CD4-positive, alpha-beta T cell treated with Interleukin-2 at 100 ng/mL for 4 hours (primary cell): ENCODE results near the gene E2F1.

Experiments used
- DNase-seq: peaks from one replicate; pipeline ENCODE4 v3.0.0-alpha.2; 2020; ENCODE audit warnings: low spot score

E2F1 gene

GRCh38 chr20:33671573-33672288 lies 14.5 kb downstream of the E2F1 start:
- DNase-seq = no peak

DNA sequence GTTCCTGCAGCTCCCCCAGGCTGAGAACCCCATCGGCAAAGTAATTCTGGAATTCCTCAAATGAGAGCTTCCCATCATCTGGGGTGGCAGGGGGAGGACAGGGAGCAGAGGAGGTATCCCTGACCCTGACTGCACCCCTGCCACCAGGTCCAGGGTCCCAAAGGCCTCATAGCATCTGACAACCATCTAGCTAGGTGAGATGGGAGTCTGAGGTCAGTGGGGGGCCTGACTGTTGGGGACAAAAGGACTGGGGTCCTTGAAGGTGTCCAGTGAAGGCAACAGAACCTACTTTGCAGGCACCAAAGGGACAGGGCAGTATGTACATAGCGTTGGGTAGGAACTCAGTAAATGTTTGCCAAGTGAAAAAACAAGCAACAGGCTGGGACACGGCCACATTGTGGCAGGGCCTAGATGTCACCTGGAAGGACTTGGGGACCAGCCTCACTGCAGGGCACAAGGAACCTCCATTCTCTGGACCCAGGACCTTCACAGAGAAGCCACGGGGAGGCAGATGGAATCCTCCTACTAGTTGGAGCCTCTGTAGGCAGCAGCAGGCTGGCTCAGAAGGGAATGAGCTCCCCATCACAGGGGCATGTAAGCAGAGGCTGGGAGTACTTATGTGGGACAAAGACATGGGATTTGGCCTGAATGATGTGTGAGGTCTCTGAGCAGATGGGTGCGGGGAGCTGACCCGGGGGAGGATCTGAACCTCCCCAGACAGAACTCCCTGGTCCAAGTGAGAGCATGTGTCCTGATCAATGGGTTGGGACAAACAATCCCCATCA lies 15.3 kb downstream of the E2F1 start:
- DNase-seq = no peak

DNA sequence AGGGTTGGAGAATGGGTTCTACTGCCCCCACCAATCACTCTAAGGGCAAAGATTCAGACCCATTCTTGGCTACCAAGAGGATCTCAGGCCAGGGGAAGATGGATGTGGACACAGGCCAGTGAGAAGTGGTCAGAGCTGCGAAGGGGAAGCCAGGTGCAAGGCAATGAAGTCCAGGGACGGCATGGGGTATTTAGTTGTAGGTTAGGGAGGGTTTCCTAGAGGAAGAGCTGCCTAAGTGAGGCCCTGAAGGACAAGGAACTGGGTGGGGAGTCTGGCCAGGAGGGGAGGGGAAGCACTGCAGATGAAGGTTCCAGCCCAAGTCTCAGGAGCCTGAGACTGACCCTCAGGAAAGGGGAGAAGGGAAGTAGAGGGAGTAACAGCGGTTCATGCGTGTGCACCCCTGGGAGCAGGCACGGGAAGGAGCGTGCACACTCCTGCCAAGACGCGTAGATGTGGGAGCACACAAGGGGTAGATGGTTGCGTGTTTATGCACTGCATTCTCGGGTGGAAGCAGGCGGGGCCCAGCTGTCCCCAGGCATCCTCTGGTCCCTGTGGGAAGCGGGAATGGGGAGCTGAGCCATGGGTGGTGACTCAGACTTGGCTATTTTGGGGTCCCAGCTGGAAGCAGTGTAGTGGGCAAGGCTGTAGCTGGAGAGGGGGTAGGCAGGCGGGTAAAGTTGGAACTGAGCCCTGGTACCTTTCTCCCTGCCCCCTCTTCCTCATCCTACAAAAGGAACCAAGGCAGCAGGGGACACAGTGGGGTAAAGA lies 16.1 kb downstream of the E2F1 start:
- DNase-seq = no peak

- no peak for DNase-seq
Measured at GRCh38 chr20:33669224-33669623, 17.0 kb downstream of the E2F1 start.

DNA sequence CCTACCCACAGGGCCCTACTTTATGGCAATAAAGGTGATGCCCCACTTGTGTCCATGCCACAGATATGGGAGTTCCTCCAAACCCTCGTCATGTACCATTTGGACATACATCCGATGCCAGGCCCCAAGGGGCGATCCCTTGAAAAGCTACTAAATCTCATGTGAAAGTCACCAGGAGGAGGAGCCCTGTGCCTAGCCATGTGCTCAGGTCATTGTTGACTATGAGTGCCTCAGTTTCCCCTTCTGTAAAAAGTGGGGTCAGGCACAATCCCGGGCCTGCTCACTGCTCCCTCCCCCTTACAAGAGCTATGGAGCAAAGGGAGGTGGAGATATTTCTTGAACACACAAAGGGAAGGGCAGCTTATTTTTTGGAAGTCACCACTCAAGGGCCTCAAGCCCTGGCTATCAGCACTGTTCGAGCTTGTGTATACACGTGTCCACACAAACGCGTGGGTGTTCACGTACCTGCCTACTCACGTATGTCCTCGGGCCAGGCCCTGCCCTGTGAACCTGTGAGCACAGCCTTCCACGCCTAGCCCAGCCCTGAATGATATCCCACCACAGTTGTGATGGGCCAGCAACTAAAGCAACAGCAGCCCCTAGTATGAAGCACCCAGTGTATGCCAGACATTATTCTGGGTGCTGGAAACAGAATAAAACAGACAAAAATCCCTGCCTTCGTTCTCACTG lies 17.6 kb downstream of the E2F1 start:
- no peak for DNase-seq

DNA sequence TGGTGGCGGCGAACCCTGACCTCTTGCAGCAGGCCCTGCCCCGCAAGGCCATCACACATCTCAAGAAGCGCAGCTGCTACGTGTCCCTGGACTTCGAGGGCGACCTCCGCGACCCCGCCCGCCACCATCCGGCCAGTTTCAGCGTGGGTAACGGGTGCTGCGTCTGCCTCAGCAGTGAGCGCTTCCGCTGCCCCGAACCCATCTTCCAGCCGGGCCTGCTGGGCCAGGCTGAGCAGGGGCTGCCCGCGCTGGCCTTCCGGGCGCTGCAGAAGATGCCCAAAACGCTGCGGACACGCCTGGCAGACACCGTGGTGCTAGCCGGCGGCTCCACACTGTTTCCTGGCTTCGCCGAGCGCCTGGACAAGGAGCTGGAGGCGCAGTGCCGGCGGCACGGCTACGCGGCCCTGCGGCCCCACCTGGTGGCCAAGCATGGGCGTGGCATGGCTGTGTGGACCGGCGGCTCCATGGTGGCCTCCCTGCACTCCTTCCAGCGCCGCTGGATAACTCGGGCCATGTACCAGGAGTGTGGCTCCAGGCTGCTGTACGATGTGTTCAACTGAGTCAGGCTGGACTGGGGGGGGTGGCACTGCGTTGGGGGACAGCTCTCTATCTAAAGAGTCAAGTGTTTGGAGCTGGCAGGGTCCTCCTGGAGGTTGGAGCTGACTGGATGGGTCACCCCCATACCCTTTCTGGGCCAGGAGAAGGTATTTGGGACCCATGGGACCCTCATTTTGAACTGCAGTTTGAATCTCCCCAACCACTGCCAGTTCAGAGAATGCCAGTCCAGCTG lies 18.3 kb downstream of the E2F1 start:
- peak; percentile 77 for DNase-seq

GRCh38 chr20:33667245-33667675 lies 18.9 kb downstream of the E2F1 start:
- DNase-seq = peak; percentile 28

DNA sequence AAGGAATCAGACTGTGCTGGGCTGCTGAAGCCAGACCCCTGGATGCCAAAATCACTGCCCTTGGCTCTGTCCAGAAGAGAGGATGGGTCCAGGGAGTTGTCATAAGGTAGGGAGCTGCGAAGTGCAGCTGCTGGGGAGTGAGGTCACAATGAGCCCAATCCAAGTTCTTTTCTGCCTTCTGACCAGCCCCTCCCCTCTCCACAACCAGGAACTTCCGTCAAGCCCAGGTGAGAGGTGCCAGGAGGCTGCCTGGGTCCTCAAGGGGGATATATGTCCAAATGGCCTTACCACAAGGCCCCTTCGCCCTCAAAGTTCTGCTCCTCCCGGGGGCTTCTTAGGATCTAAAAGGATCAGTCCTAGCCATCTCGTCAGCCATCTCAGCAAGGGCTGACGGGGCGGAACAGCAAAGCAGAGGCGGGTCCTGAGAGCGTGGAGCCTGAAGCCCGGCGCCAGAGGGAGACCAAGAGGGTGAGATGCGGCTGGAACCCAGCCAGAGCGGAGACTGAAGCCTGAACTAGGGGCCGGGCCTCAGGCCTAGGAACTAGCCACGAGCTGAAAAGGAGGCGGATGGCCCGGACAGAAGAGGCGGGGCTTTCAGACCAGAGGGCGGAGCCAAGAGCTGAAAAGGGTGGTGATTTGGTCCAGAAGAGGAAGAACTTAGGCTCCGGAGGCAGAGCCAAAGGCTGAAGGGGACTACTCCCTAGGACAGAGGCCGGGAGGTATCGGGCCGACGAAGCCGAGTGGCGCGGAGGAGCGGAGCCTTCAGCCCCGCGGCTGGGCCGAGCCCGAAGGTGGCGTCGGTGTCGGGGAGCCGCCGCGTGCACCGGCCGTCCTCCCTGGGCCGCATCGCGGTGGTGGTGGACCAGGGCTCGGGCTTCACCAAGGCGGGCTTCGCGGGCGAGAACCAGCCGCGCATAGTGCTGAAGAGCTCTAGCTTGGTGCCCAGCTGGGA lies 19.6 kb downstream of the E2F1 start, which contains the start of gene ACTL10:
Gene ACTL10 (plus strand): TSS at position 651 of the 952 bp plus-strand sequence. CDS start 555 bp downstream, outside the sequence.
- peak; percentile 85 for DNase-seq

GRCh38 chr20:33664762-33665144 lies 21.4 kb downstream of the E2F1 start:
- no peak for DNase-seq

DNA sequence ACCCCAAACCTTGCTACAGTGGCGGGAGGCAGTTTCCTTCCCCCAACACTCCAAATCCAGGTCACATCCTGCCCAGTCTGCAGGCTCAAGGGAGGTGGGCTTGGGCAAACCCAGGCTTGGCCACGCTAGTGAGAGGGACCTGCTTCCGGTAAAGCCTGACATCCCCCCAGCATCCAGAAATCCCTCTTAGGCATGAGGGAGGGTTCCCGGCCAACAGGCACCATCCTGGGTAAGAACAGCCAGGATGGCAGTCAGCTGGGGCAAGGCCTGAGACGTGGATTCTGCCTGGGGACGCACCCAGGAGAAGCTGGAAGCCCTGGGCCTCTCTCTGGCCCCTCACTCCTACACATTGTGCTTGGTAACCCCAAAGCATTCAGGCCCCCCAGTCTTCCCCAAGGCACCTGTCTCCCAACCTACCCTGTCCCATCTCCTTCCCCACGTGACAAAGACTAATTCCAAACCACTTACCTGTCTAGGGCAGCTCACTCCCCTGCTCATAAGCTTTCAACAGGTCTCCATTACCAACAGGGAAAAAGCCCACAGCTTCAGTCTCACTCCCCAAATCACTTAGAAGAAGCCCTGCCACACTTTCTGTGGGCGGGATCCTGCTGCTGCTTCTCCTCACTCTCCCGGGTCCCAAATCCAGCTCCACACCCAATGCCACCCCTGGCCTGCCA lies 22.0 kb downstream of the E2F1 start:
- DNase-seq = no peak

- peak; percentile 81 for DNase-seq
Measured at GRCh38 chr20:33663161-33664084, 22.8 kb downstream of the E2F1 start.

GRCh38 chr20:33662172-33662571 lies 24.0 kb downstream of the E2F1 start, which contains the start of gene C20orf144:
C20orf144 (plus strand) TSS chr20:33662327; CDS start chr20:33662346, 19 bp downstream.
- no peak for DNase-seq

DNA sequence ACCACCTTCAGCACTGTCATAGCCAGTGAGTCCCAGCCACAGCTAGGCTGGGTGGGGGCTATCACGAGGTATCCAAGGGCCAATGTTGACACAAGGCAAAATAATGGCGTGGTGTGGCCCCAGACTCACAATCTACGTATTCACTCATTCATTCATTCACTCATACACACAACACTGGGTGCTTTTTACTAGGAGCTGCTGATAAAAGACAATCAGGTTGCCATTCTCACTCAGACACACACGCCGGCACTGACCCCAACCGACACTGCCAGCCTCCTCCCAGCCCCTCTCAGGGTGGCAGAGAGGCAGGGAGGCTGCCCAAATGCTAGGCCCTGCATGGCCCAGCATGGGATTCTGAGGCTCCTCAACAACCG lies 25.5 kb downstream of the E2F1 start:
- no peak for DNase-seq

DNA sequence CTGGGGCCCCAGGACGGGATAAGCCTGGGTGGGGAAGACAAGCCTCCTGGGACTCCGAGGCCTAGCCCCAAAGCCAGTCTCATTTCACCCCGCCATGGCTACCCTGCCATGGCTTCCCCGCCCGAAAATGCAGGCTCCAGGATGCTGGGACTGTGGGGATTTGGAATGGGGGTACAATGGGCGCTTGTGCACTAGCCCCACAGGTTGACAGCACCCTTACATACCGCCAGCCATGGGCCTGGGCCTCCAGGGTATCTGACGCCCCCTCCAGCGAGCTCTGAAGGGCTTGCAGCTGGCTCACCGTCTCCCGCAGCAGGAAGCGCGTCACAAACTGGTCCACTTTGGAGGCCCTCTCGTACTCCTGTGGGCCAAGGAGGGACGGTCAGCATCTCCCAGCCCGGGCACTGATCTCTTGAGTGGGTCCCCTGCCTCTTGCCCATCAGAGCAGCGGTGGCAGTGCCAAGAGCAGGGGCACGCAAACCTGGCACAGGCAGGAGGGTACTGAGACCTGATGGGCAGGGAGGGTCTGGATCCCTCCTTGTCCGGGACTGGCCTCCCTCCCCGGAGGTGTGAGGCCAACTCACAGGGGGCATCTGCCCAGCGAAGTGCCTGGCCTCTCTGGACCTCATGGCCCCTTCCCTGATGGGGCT lies 26.0 kb downstream of the E2F1 start:
- DNase-seq = no peak

GRCh38 chr20:33659341-33660034 lies 26.7 kb downstream of the E2F1 start:
- DNase-seq = no peak

GRCh38 chr20:33658929-33659328 lies 27.3 kb downstream of the E2F1 start:
- no peak for DNase-seq

DNA sequence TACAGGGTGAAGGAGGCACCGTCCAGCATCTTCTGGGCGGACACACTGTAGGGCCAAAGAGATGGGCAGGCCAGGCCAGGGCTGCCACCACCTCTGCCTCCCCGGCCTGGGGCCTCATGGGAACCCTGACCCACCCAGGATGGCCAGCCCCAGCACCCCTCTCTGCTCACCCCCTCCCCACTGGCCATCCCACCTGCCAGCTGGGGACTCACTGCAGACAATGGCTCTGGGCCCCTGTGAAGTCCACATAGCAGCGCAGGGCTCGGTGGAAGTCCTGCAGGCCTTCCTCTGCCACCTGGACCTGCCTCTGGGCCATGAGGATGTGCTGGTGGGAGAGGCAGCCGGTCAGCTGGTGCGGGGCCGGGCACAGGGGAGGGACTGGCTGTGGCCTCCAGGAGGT lies 27.7 kb downstream of the E2F1 start:
- DNase-seq = no peak
